CD8-positive, alpha-beta memory T cell (primary cell): ENCODE measurements around the gene SNHG17. TPM values are rescaled to one million over a fixed set of nuclear protein-coding genes. Genes with fewer than 3 reads are reported as not detected.

ENCODE experiments used
- CTCF ChIA-PET: fragments of 350-600 bp; sonication (Branson Sonifier 250); formaldehyde crosslinking; loops from one replicate; lab custom pipeline; 2021; ENCODE audit warnings: antibody characterized with exemption; lab: Charles Lee
- POLR2A ChIA-PET: fragments of 350-600 bp; sonication (Branson Sonifier 250); formaldehyde crosslinking; loops from one replicate; lab custom pipeline; 2021; ENCODE audit warnings: antibody characterized with exemption; lab: Charles Lee
- DNase-seq, 5 donors: peaks; one replicate each; pipeline versions ENCODE4 v3.0.0 to v3.0.0-alpha.2; 2020 to 2022; ENCODE audit warnings: mixed read lengths in 1 of 5
- H3K27ac ChIP-seq: one replicate; pipeline ENCODE4 v1.7.0; 2013; ENCODE audit warnings: low read depth, mild to moderate bottlenecking, low read length, moderate library complexity
- H3K27me3 ChIP-seq: 2 replicates; pipeline ENCODE4 v1.7.0; 2013; ENCODE audit warnings: low read length, mild to moderate bottlenecking; ENCODE audit not compliant: insufficient read depth, poor library complexity, severe bottlenecking
- H3K36me3 ChIP-seq: 2 replicates; pipeline ENCODE4 v1.7.0; 2013; ENCODE audit warnings: mild to moderate bottlenecking, low read length, moderate library complexity; ENCODE audit not compliant: insufficient read depth
- H3K4me1 ChIP-seq: 2 replicates; pipeline ENCODE4 v1.7.0; 2013; ENCODE audit warnings: mild to moderate bottlenecking, low read length, moderate library complexity; ENCODE audit not compliant: insufficient read depth
- H3K4me3 ChIP-seq: 2 replicates; pipeline ENCODE4 v1.7.0; 2013; ENCODE audit warnings: mild to moderate bottlenecking, low read length
- H3K9me3 ChIP-seq: 2 replicates; pipeline ENCODE4 v1.7.0; 2013; ENCODE audit warnings: mild to moderate bottlenecking, low read length
- H3K27ac Mint-ChIP-seq, 8 donors: one replicate each; pipeline ENCODE4 v1.8.0; 2020 to 2021; ENCODE audit warnings: mixed read lengths in 8 of 8, mild to moderate bottlenecking in 6 of 8, inconsistent platforms in 3 of 8, moderate library complexity in 3 of 8
- H3K27me3 Mint-ChIP-seq, 2 donors: one replicate each; pipeline ENCODE4 v1.8.0; 2020 to 2021; ENCODE audit warnings: mixed read lengths in 2 of 2, mild to moderate bottlenecking in 1 of 2, moderate library complexity in 1 of 2
- H3K36me3 Mint-ChIP-seq, 3 donors: one replicate each; pipeline ENCODE4 v1.8.0; 2020 to 2021; ENCODE audit warnings: mixed read lengths in 3 of 3, inconsistent platforms in 1 of 3, mild to moderate bottlenecking in 1 of 3
- H3K4me1 Mint-ChIP-seq, 3 donors: one replicate each; pipeline ENCODE4 v1.8.0; 2020 to 2021; ENCODE audit warnings: mixed read lengths in 3 of 3, inconsistent platforms in 1 of 3, mild to moderate bottlenecking in 1 of 3
- H3K4me3 Mint-ChIP-seq, 7 donors: one replicate each; pipeline ENCODE4 v1.8.0; 2020 to 2021; ENCODE audit warnings: mixed read lengths in 7 of 7, mild to moderate bottlenecking in 6 of 7, moderate library complexity in 4 of 7, inconsistent platforms in 2 of 7
- H3K9me3 Mint-ChIP-seq, 5 donors: one replicate each; pipeline ENCODE4 v1.8.0; 2020 to 2022; ENCODE audit warnings: mixed read lengths in 5 of 5, mild to moderate bottlenecking in 3 of 5, moderate library complexity in 2 of 5, inconsistent platforms in 1 of 5
- polyA plus RNA-seq: library from polyadenylated mRNA; unstranded; fragments of 300-500 nt; fragmentation: Illumina TruSeq; gene quantifications from one replicate; pipeline ENCODE4 v1.2.3, GENCODE V29; 2021
- total RNA-seq, 2 experiments: library from RNA; stranded (reverse); gene quantifications; one replicate each; pipeline ENCODE4 v1.2.3, GENCODE V29; 2021

Gene SNHG17
- total and polyA plus RNA-seq, 3 experiments from 2014 or later, result 107 to 216 (median 211) TPM

GRCh38 chr20:38428800-38429199 lies 6.3 kb downstream of the SNHG17 start:
- Histone ChIP-seq H3K4me1 (peaks cover 17% of the 10 kb centered on the region), H3K27ac (no peak overlapping the region), H3K4me3 (no peak overlapping the region), H3K9me3 (no peaks in the 10 kb centered on the region), H3K27me3 (no peaks in the 10 kb centered on the region), H3K36me3 (peaks cover 83% of the 10 kb centered on the region)
- H3K27ac Mint-ChIP-seq, result peak overlapping the region in 5 of 8 donors; percentile 32 to 66 (median 52)
- ChIA-PET CTCF (interaction anchor here (1.1 kb wide), 1 partner anchor 17 kb away, joined by 3 read pairs; no protein-coding TSS in a partner anchor), POLR2A (no interaction called here)
- H3K27me3 Mint-ChIP-seq, result no peaks in the 10 kb centered on the region
- DNase-seq, result no peak
- no peaks in the 10 kb centered on the region for H3K9me3 Mint-ChIP-seq
- H3K4me3 Mint-ChIP-seq, result peak overlapping the region in 1 of 7 donors; percentile 66
- H3K36me3 Mint-ChIP-seq, result peaks cover 6 to 94% (median 23%) of the 10 kb centered on the region in 3 donors
- H3K4me1 Mint-ChIP-seq, result peaks cover 30 to 75% (median 60%) of the 10 kb centered on the region in 3 donors

GRCh38 chr20:38427655-38428023 lies 7.5 kb downstream of the SNHG17 start:
- Histone ChIP-seq H3K4me1 (peaks cover 8% of the 10 kb centered on the region), H3K9me3 (no peaks in the 10 kb centered on the region), H3K27me3 (no peaks in the 10 kb centered on the region), H3K36me3 (peaks cover 78% of the 10 kb centered on the region), H3K27ac (no peak overlapping the region), H3K4me3 (no peak overlapping the region)
- peaks cover 6 to 93% (median 26%) of the 10 kb centered on the region in 3 donors for H3K36me3 Mint-ChIP-seq
- no peaks in the 10 kb centered on the region for H3K9me3 Mint-ChIP-seq
- CTCF ChIA-PET, result no interaction called here
- POLR2A ChIA-PET, result no interaction called here
- peaks cover 25 to 64% (median 56%) of the 10 kb centered on the region in 3 donors for H3K4me1 Mint-ChIP-seq
- DNase-seq, result no peak
- H3K4me3 Mint-ChIP-seq, result no peak overlapping the region
- peak overlapping the region in 1 of 8 donors; percentile 48 for H3K27ac Mint-ChIP-seq
- no peaks in the 10 kb centered on the region for H3K27me3 Mint-ChIP-seq

- H3K4me3 ChIP-seq, result no peak overlapping the region
- Mint-ChIP-seq H3K4me1 (peaks cover 14 to 50% (median 49%) of the 10 kb centered on the region in 3 donors), H3K9me3 (no peaks in the 10 kb centered on the region), H3K36me3 (peaks cover 3 to 93% (median 33%) of the 10 kb centered on the region in 3 donors), H3K27ac (peak overlapping the region in 7 of 8 donors; percentile 6 to 82 (median 48)), H3K27me3 (peaks cover 0 to 2% of the 10 kb centered on the region in 2 donors), H3K4me3 (peak overlapping the region in 1 of 7 donors; percentile 43)
- DNase-seq, result no peak
- H3K27ac ChIP-seq, result no peak overlapping the region
- ChIA-PET POLR2A (no interaction called here), CTCF (interaction anchor here (1.0 kb wide), 1 partner anchor 9 kb away, joined by 3 read pairs; the partner anchor contains the start of gene SNHG17)
- no peaks in the 10 kb centered on the region for H3K27me3 ChIP-seq
- no peaks in the 10 kb centered on the region for H3K4me1 ChIP-seq
- peaks cover 77% of the 10 kb centered on the region for H3K36me3 ChIP-seq
- H3K9me3 ChIP-seq, result no peaks in the 10 kb centered on the region
Measured at GRCh38 chr20:38426006-38426897, 8.9 kb downstream of the SNHG17 start.

- peaks cover 74% of the 10 kb centered on the region for H3K36me3 ChIP-seq
- peak overlapping the region in 3 of 8 donors; percentile 19 to 81 (median 22) for H3K27ac Mint-ChIP-seq
Measured at GRCh38 chr20:38424401-38424800, 10.7 kb downstream of the SNHG17 start.

GRCh38 chr20:38423541-38423940 lies 11.6 kb downstream of the SNHG17 start:
- DNase-seq, result no peak
- H3K4me3 ChIP-seq, result no peak overlapping the region
- no peak overlapping the region for H3K27ac ChIP-seq
- peaks cover 7 to 97% (median 38%) of the 10 kb centered on the region in 3 donors for H3K36me3 Mint-ChIP-seq
- H3K4me3 Mint-ChIP-seq, result no peak overlapping the region
- peaks cover 12 to 35% (median 30%) of the 10 kb centered on the region in 3 donors for H3K4me1 Mint-ChIP-seq
- H3K9me3 ChIP-seq, result no peaks in the 10 kb centered on the region
- POLR2A ChIA-PET, result no interaction called here
- H3K36me3 ChIP-seq, result peaks cover 66% of the 10 kb centered on the region
- H3K27me3 ChIP-seq, result no peaks in the 10 kb centered on the region
- H3K9me3 Mint-ChIP-seq, result no peaks in the 10 kb centered on the region
- H3K4me1 ChIP-seq, result no peaks in the 10 kb centered on the region
- peak overlapping the region in 2 of 8 donors; percentile 9 to 77 for H3K27ac Mint-ChIP-seq
- peaks cover 0 to 2% of the 10 kb centered on the region in 2 donors for H3K27me3 Mint-ChIP-seq
- CTCF ChIA-PET, result interaction anchor here (1.6 kb wide), 1 partner anchor 12 kb away, joined by 6 read pairs; the partner anchor contains the start of gene SNHG17

More at GRCh38 chr20:38424401-38424800, 10.7 kb downstream of the SNHG17 start:
- H3K9me3 ChIP-seq, result no peaks in the 10 kb centered on the region
- ChIA-PET CTCF (interaction anchor here (0.7 to 1.6 kb wide), 2 partner anchors 11 to 22 kb away, joined by 3 to 6 read pairs; partner anchors contain the start of gene SNHG17), POLR2A (no interaction called here)
- Mint-ChIP-seq H3K27me3 (peaks cover 0 to 2% of the 10 kb centered on the region in 2 donors), H3K9me3 (no peaks in the 10 kb centered on the region), H3K36me3 (peaks cover 7 to 98% (median 43%) of the 10 kb centered on the region in 3 donors), H3K4me1 (peaks cover 12 to 41% (median 39%) of the 10 kb centered on the region in 3 donors), H3K4me3 (no peak overlapping the region)
- no peak overlapping the region for H3K4me3 ChIP-seq
- no peaks in the 10 kb centered on the region for H3K4me1 ChIP-seq
- no peaks in the 10 kb centered on the region for H3K27me3 ChIP-seq
- no peak overlapping the region for H3K27ac ChIP-seq
- no peak for DNase-seq

GRCh38 chr20:38421915-38422314 lies 13.2 kb downstream of the SNHG17 start:
- Histone ChIP-seq H3K4me1 (no peaks in the 10 kb centered on the region), H3K36me3 (peaks cover 50% of the 10 kb centered on the region), H3K27me3 (no peaks in the 10 kb centered on the region), H3K9me3 (no peaks in the 10 kb centered on the region), H3K27ac (no peak overlapping the region), H3K4me3 (no peak overlapping the region)
- DNase-seq, result no peak
- ChIA-PET POLR2A (no interaction called here), CTCF (no interaction called here)
- Mint-ChIP-seq H3K4me1 (peaks cover 5 to 27% (median 17%) of the 10 kb centered on the region in 3 donors), H3K27me3 (peaks cover 0 to 2% of the 10 kb centered on the region in 2 donors), H3K36me3 (peaks cover 7 to 91% (median 35%) of the 10 kb centered on the region in 3 donors), H3K27ac (peak overlapping the region in 2 of 8 donors; percentile 2 to 13), H3K4me3 (no peak overlapping the region), H3K9me3 (no peaks in the 10 kb centered on the region)

- Histone ChIP-seq H3K36me3 (peaks cover 36% of the 10 kb centered on the region), H3K9me3 (no peaks in the 10 kb centered on the region), H3K27ac (no peak overlapping the region), H3K27me3 (no peaks in the 10 kb centered on the region), H3K4me1 (no peaks in the 10 kb centered on the region), H3K4me3 (no peak overlapping the region)
- H3K4me3 Mint-ChIP-seq, result no peak overlapping the region
- H3K4me1 Mint-ChIP-seq, result peaks cover 2 to 24% (median 10%) of the 10 kb centered on the region in 3 donors
- H3K27ac Mint-ChIP-seq, result peak overlapping the region in 2 of 8 donors; percentile 37 to 73
- H3K36me3 Mint-ChIP-seq, result peaks cover 17 to 90% (median 40%) of the 10 kb centered on the region in 3 donors
- H3K9me3 Mint-ChIP-seq, result no peaks in the 10 kb centered on the region
- ChIA-PET POLR2A (no interaction called here), CTCF (no interaction called here)
- peaks cover 0 to 3% of the 10 kb centered on the region in 2 donors for H3K27me3 Mint-ChIP-seq
- DNase-seq, result no peak
Measured at GRCh38 chr20:38420388-38421085, 14.6 kb downstream of the SNHG17 start.
